K562 (cell line): Measurements from ENCODE around the gene SART1. TPM values are rescaled to one million over a fixed set of nuclear protein-coding genes. Genes with fewer than 3 reads are reported as not detected.

ENCODE experiments used
- ELF4 ChIP-seq: fragments of 450-650 bp; formaldehyde crosslinking; IDR thresholded peaks from 2 replicates; pipeline ENCODE4 v1.4.0; 2022; ENCODE audit warnings: missing genetic modification characterization
- ELK3 ChIP-seq: fragments of 450-650 bp; formaldehyde crosslinking; IDR thresholded peaks from 2 replicates; pipeline ENCODE4 v1.4.0; 2020; ENCODE audit warnings: mild to moderate bottlenecking
- TEAD1 ChIP-seq, 2 experiments: fragments of 450-650 bp in 1 of 2; sonication (generic) in 1 of 2; formaldehyde crosslinking; IDR thresholded peaks; 2 replicates each; pipeline versions ENCODE4 v1.4.0 to v1.8.0; 2020 to 2022; ENCODE audit warnings: mild to moderate bottlenecking in 2 of 2, missing genetic modification reagents in 1 of 2
- TFAP4 ChIP-seq: sonication (generic); formaldehyde crosslinking; IDR thresholded peaks from 2 replicates; pipeline ENCODE4 v1.8.0; 2022; ENCODE audit warnings: missing genetic modification reagents, mild to moderate bottlenecking, moderate library complexity, borderline replicate concordance
- ZBTB40 ChIP-seq, 2 experiments: fragments of 450-650 bp in 1 of 2; sonication (generic) in 1 of 2; formaldehyde crosslinking in 1 of 2; IDR thresholded peaks; 2 replicates each; pipeline versions ENCODE4 v1.7.1 to v1.9.0; 2016 to 2022; ENCODE audit warnings: inconsistent platforms in 1 of 2, mild to moderate bottlenecking in 1 of 2, missing genetic modification reagents in 1 of 2
- ZNF121 ChIP-seq: sonication (generic); formaldehyde crosslinking; conservative IDR thresholded peaks from 2 replicates; pipeline ENCODE4 v1.8.0; 2022; ENCODE audit warnings: missing genetic modification reagents
- ZNF263 ChIP-seq: sonication (generic); formaldehyde crosslinking; IDR thresholded peaks from 2 replicates; pipeline ENCODE4 v1.8.0; 2022; ENCODE audit warnings: mild to moderate bottlenecking, missing genetic modification reagents, borderline replicate concordance
- ZNF395 ChIP-seq: fragments of 200-800 bp; sonication (Bioruptor generic); IDR thresholded peaks from 2 replicates; pipeline ENCODE4 v1.6.1; 2017; ENCODE audit warnings: missing genetic modification characterization, missing compliant biosample characterization
- ZNF766 ChIP-seq: fragments of 200-800 bp; sonication (Bioruptor generic); conservative IDR thresholded peaks from 2 replicates; pipeline ENCODE4 v1.6.1; 2016; ENCODE audit warnings: missing genetic modification characterization, missing compliant biosample characterization
- polyA plus RNA-seq, 8 experiments: library from polyadenylated mRNA; depleted of rRNA in 4 of 8; stranded (reverse) in 5 of 8; unstranded in 3 of 8; fragments of >200 nt; fragmentation: Nextera tagmentation in 2 of 8; fragmentation: Illumina TruSeq in 1 of 8; extraction: Ambion mirVana in 2 of 8; extraction: Trizol in 1 of 8; gene quantifications; 2 replicates each; pipeline versions ENCODE4 v1.2.1 to v1.2.3, GENCODE V29; 2011 to 2014; ENCODE audit warnings: inconsistent platforms in 1 of 8, missing spikeins in 1 of 8
- total RNA-seq, 7 experiments: library from RNA; depleted of rRNA in 6 of 7; stranded (reverse); fragments of >200 nt in 6 of 7; fragmentation: Illumina TruSeq in 2 of 7; extraction: Trizol in 2 of 7; gene quantifications; 2 replicates each; pipeline versions ENCODE4 v1.2.1 to v1.2.3, GENCODE V29; 2011 to 2021; ENCODE audit warnings: low replicate concordance in 1 of 7

Gene SART1
- total and polyA plus RNA-seq, 9 of the 15 experiments (the other 6 are each of a cell fraction or from before 2014, with no cell fraction given) = 4.8 to 84.1 (median 31.7) TPM

GRCh38 chr11:65927904-65928397 lies 33.6 kb upstream of the SART1 start (continued):
- TF ChIP-seq TFAP4 (CRISPR knock-in tag) = peak; percentile 22; the same call in 1 of the 2 replicates
- no peak for TF ChIP-seq ZNF263 (CRISPR knock-in tag)
- no peak for TF ChIP-seq ELK3
- TF ChIP-seq ELF4 (CRISPR knock-in tag) = peak; percentile 33; the same call in 1 of the 2 replicates
- peak in 1 of 2 experiments; percentile 34; a peak in 1 of 4 replicates for TF ChIP-seq TEAD1 (CRISPR knock-in tag; IDR thresholded peaks at IDR 0.05)
- peak; percentile 73; the same call in 1 of the 2 replicates for TF ChIP-seq ZNF766 (CRISPR knock-in tag)
- TF ChIP-seq ZBTB40 (IDR thresholded peaks at IDR 0.05) = peak; percentile 43; the same call in 1 of the 2 replicates
- TF ChIP-seq ZBTB40 (CRISPR knock-in tag; IDR thresholded peaks at IDR 0.05) = no peak
- TF ChIP-seq ZNF395 (CRISPR knock-in tag) = peak; percentile 69
- no peak for TF ChIP-seq ZNF121
